Measurements from ENCODE around the gene TBC1D4. TPM values are rescaled to one million over a fixed set of nuclear protein-coding genes. Genes with fewer than 3 reads are reported as not detected.

The TBC1D4 gene
- total and polyA plus RNA-seq, 9 of the 15 experiments (the other 6 are each of a cell fraction or from before 2014, with no cell fraction given), result 2.8 to 12.3 (median 7.0) TPM

- no peak for TF ChIP-seq POLR3G (IDR thresholded peaks at IDR 0.05; ENCODE audit: extremely low read depth, insufficient read length, insufficient replicate concordance)
- no peak for TF ChIP-seq CREB5 (CRISPR knock-in tag; IDR thresholded peaks at IDR 0.05)
- no peak for TF ChIP-seq XRCC3 (IDR thresholded peaks at IDR 0.05)
- no peak for TF ChIP-seq SAFB2 (IDR thresholded peaks at IDR 0.05; ENCODE audit: borderline replicate concordance, low read depth, low read length, severe bottlenecking)
- TF ChIP-seq ZNF644 (tag; IDR thresholded peaks at IDR 0.05; ENCODE audit: low read depth), result no peak
- no peak for TF ChIP-seq NRF1 (conservative IDR thresholded peaks at IDR 0.05 in 1 of 2, IDR thresholded peaks at IDR 0.05 in 1 of 2)
- no peak for TF ChIP-seq RB1 (IDR thresholded peaks at IDR 0.05; ENCODE audit: low read depth)
- no peak for TF ChIP-seq NFE2L1 (tag; IDR thresholded peaks at IDR 0.05; ENCODE audit: borderline replicate concordance, low read depth)
- TF ChIP-seq CEBPG (CRISPR knock-in tag; IDR thresholded peaks at IDR 0.05), result no peak
- no peak for TF ChIP-seq CEBPG (tag; conservative IDR thresholded peaks at IDR 0.05 in 1 of 2, IDR thresholded peaks at IDR 0.05 in 1 of 2)
- no peak for TF ChIP-seq ZKSCAN3 (CRISPR knock-in tag; IDR thresholded peaks at IDR 0.05)
- TF ChIP-seq KAT2B (IDR thresholded peaks at IDR 0.05; ENCODE audit: low read depth, low read length), result no peak
- no peak for TF ChIP-seq ZNF197 (CRISPR knock-in tag; IDR thresholded peaks at IDR 0.05; ENCODE audit: low read depth)
- no peak for TF ChIP-seq WHSC1 (IDR thresholded peaks at IDR 0.05; ENCODE audit: low read length)
- TF ChIP-seq CREBBP (IDR thresholded peaks at IDR 0.05; ENCODE audit: low read depth, low read length), result no peak
- TF ChIP-seq ZBTB1 (CRISPR knock-in tag; IDR thresholded peaks at IDR 0.05; ENCODE audit: borderline replicate concordance, low read depth), result no peak
- WGBS (ENCODE audit: insufficient coverage, low coverage, missing lambda C conversion rate), result 40% methylated on average over 6 of the region's 6 CpGs
- no peak for FAIRE-seq
Measured at GRCh38 chr13:75444016-75444415, 38.0 kb downstream of the TBC1D4 start.

More at GRCh38 chr13:75444016-75444415, 38.0 kb downstream of the TBC1D4 start:
- Histone ChIP-seq H3K36me3 (ENCODE audit: control insufficient read depth, insufficient read depth, low read length) (no peaks in the 10 kb centered on the region), H3K79me2 (ENCODE audit: control insufficient read depth, insufficient read depth, low read length) (no peaks in the 10 kb centered on the region; the same call in 2 of the 3 replicates), H3K4me2 (ENCODE audit: insufficient read depth, low read length) (no peak overlapping the region), H3K4me3 (no peak overlapping the region), H3K27ac (ENCODE audit: extremely low read depth, low read depth, low read length) (no peak overlapping the region), H3K27me3 (ENCODE audit: control insufficient read depth in 2 of 2, insufficient read depth in 2 of 2, low read length in 2 of 2) (no peaks in the 10 kb centered on the region), H3K9me3 (replicated peaks; ENCODE audit: control insufficient read depth, insufficient read depth, low read depth, low read length) (no peaks in the 10 kb centered on the region), H3K9ac (ENCODE audit: insufficient read depth in 1 of 2, low read depth in 2 of 2, low read length in 2 of 2) (no peak overlapping the region), H2AFZ (ENCODE audit: low read depth, low read length) (no peak overlapping the region), H3K4me1 (replicated peaks in 1 of 2; ENCODE audit: control insufficient read depth in 2 of 2, insufficient read depth in 2 of 2, low read length in 2 of 2) (no peaks in the 10 kb centered on the region; a peak in 3 of 5 replicates), H4K20me1 (replicated peaks; ENCODE audit: control insufficient read depth, insufficient read depth, low read length) (no peaks in the 10 kb centered on the region), H3K9me1 (ENCODE audit: control insufficient read depth, insufficient read depth, low read length) (no peaks in the 10 kb centered on the region)
- POLR2A ChIA-PET, result interaction anchor here (0.6 kb wide), 1 partner anchor 77 kb away, joined by 4 read pairs; no protein-coding TSS in a partner anchor
- CTCF ChIA-PET (ENCODE audit: low intra/inter-chr PET ratio), result no interaction called here
- BruUV-seq (replicated peaks), result no TSS peak
- ATAC-seq (peak; percentile 43; the same call in 2 of the 3 replicates), DNase-seq (ENCODE audit: extremely low read depth in 1 of 4, low spot score in 3 of 4) (no peak)
- in situ Hi-C loops (cut with MboI), result no loop called here
- intact Hi-C loops (cut with micrococcal nuclease), result no loop called here

Measured in K562 (cell line).